Stimulated activated CD8-positive, alpha-beta memory T cell treated with anti-CD3 and anti-CD28 coated beads, Interleukin-4, amount 100 ng/mL, for 24 hours (primary cell): ENCODE data around the gene HEG1.

Experiments used
- DNase-seq: peaks from one replicate; pipeline ENCODE4 v3.0.0-alpha.2; 2020; ENCODE audit warnings: low read depth

The HEG1 gene

DNA sequence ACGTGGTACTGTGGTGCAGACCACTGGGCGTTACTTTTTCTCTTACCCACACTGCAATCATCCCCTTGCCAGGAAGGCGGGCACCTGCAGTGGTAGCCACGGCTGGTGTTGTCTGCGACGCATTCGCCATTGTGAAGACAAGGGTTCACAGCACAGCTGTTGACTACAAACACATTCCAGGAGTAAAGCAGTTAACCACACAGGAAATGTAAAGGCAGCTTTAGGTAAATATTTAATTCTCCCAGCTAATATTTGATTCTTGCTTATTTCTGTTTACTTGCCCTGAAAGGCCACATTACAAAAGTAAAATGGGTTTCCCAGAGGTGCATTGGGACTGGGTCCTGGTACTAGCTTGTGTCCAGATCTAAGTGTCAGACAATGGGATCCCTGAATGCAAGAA is 45.4 kb downstream of the HEG1 start:
- no peak for DNase-seq

GRCh38 chr3:125008766-125009165 is 47.0 kb downstream of the HEG1 start:
- DNase-seq, result no peak

- DNase-seq, result no peak
Measured at GRCh38 chr3:125006291-125006731, 49.5 kb downstream of the HEG1 start.

GRCh38 chr3:125005676-125006075 is 50.1 kb downstream of the HEG1 start:
- no peak for DNase-seq

DNA sequence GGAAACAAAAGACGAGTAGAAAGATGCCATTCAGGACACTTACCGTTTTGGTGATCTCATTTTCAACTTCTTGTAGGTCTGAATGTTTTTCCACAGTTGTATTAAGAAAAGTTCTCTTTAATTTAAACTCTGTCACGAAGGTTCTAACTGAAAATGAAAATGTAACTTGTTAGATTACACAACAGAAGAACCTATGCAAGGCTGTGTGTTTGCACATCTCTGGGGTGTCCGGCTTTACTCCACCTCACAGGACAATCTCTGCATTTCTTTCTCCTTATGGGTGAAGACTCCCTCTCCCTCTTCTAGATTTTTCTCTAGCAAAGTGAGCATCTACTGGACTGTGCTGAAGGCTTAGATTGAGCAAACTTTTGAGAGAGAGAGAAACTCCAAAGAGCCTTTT is 50.6 kb downstream of the HEG1 start:
- no peak for DNase-seq

DNA sequence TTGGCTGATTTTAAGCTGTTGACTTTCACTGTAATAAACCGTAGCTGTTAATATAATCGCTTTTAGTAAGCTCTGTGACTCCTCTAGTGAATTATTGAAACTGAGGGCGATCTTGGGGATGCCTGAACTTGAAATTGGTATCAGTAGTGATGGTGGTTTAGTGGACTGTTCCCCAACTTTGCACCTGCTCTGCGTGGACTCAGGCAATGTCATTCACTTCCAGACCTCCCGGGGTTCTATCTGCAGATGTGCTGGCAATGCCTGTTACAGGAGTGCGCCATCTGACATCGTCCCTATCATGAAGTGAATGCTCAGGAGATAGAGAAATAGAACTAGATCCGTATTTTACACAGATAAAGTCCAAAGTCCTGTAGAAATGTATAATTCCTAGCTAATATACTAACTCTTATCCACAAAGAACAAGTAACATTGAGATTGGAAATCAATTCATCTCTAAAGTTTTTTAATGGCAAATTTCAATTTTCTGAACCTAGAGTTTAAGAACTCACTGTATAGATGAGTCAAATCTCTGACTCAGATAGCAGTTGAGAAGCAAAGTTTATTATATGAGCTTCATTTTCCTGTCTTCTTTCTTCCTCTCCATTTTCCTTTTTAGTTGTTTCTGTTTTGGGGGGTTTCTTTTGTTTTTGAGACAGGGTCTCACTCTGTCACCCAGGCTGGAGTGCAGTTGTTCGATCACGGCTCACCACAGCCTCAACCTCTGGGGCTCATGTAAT is 51.8 kb downstream of the HEG1 start:
- DNase-seq, result no peak

- DNase-seq, result no peak
Measured at GRCh38 chr3:125003369-125003853, 52.4 kb downstream of the HEG1 start.

DNA sequence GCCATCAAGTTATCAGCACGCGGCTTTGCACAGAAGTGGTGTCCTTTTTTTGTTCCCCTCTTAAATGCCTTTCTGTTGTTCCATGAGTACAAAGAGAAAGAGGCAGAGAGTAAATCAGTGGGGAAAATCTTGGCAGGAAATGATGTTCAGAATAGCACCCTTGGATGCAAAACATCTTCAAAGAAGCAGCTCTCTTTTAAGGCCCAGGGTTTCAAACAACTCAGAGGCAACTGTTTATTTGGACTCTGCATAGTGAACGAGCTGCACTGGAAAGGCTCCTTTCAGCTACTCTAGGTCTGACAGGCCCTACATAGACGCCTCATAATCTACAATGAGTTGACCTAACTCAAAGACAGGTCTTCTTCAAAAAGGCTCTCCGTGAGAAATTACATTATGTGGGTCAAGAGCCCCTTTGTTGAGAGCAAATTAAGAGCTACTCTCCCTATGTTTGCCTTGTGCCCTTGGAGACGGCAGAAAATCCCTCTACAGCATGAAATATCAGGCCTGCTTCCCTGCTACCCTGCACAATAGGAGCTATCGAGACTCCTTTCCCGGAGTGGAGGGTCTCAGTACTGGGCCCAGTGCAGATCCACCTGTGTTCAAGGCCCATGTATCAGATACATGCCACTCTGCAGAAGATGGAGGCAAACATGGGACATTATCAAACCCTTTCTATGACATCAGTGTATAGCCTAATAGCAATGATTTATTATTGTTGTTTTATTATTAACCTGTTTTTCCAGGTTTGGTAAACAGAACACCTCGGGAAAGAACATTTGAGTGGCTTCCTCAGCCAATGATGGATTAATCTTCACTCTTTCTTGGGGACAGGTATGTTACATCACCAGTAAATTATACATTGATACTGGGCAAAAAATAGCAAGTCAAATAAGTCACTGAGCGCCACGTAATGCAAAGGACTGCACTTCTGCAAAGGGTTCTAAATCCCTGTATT is 53.1 kb downstream of the HEG1 start:
- no peak for DNase-seq

GRCh38 chr3:125001557-125002413 is 54.0 kb downstream of the HEG1 start:
- no peak for DNase-seq

- no peak for DNase-seq
Measured at GRCh38 chr3:125000661-125001060, 55.1 kb downstream of the HEG1 start.

DNA sequence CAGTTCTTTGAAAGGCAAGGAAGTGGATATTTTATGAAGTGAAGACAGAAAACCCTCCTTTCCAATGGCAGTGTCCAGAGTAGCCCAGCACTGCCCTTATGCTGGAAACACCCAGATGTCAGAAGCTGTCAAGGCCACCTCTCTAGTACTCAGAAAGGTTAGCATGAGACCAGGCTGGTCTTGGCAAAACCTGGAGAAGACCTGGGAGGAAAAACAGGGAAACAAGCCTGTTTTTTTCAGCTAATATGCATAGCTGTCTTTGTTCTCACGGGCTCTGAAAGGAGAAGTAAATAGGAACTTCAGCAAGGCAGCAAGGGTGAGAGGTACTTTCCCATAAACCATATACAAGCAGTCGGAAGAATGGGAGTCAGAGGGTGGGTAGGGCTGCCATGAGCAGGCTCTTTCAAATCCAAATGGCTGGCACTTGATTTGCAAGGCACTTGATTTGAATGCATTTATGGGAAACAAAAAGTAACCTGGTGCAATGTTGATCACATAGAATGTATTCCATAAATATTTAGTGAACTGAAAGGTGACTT is 55.8 kb downstream of the HEG1 start:
- DNase-seq, result no peak

GRCh38 chr3:124999317-124999716 is 56.5 kb downstream of the HEG1 start:
- no peak for DNase-seq

- no peak for DNase-seq
Measured at GRCh38 chr3:124998247-124998630, 57.6 kb downstream of the HEG1 start.

DNA sequence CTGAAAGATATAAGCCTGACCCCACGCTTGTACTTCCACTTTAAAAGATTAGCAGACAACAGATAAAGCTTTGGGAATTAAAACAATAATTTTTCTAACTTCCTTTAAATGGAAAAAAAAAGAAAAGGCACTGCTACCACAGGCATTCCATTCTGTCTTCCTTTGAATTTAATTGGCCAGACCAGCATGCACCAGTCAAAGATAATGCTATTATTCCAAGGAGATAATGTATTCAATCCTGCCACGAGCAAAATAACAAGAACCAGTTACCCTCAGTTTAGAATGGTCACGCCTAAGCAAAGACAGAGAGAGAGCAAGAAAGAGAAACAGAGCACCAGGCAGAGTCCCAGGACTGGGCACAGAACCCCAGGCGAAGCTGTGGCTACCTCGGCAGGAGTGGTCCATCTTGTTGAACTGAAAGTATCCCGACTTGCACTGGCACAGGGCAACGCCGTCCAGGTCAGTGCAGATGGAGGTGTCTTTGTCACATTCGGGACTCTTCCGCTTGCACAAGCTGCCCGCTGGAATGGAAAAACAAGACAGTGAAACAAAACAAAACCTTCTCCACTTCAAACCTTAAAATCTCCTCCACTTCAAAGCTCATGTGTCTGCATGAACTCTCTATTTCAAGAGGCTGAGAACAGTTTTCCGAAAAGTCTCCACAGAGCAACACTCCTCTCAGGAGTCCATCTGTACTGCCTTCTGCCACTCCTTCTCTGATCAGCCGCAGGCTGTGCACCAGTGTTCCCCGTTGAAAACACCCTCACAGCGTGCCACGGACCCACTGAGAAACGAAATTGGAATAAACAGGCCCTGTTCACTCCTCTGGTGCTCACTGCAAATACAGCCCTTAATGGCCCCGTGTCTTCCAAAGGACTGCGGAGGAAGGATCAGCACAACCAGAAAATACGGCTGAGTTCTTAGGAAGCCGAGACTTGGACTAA is 58.2 kb downstream of the HEG1 start:
- no peak for DNase-seq

- no peak for DNase-seq
Measured at GRCh38 chr3:124995460-124995994, 60.3 kb downstream of the HEG1 start.

- no peak for DNase-seq
Measured at GRCh38 chr3:124993466-124993865, 62.3 kb downstream of the HEG1 start.

GRCh38 chr3:124992041-124992440 is 63.8 kb downstream of the HEG1 start:
- DNase-seq, result no peak

DNA sequence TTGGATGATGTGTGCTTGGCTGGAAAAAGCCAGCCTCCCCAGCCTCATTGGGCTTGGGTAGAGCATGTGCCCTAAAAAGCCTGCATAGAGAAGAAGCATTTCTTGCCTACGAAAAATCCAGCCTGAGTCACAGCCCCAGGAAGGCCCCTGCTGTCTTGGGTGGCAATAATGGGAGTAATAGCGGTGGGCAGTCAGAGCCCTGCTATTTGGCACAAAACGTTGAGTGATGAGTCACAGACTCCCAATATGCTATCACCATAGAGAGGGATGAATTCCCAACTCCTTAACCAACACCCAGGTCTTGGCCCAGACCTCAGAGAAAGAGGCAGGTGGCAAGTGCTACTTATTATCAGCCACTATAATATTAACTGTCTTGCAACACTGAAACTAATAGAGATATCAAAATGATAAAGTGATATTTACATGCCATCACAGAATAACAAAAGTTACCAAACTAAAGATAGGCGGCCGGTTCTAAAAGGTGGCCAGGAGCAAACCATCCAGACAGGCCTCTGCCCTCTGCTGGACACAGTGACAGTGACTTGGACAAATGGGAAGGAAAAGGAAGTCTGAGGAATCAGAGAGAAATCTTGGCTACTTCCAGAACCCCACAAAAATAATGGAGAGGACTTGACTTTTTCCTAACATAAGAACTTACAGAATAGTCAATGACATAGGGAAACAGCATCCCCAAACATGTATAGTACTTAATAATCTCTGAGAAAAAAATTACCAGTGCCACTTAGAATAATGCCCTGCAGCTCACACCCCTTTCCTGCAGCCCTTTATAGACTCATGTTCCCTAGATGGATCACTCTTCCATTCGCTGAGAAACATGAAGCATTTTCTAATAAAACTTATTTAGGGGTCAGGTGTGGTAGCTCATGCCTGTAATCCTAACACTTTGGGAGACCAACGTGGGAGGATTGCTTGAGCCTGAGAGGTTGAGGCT is 69.3 kb downstream of the HEG1 start:
- no peak for DNase-seq

GRCh38 chr3:124985349-124985748 is 70.4 kb downstream of the HEG1 start:
- no peak for DNase-seq
